Spleen (tissue), 7 donors: Measurements from ENCODE around the gene IL21R.

Experiments used
- POLR2AphosphoS5 ChIP-seq, 3 donors: sonication (generic); formaldehyde crosslinking; IDR thresholded peaks; one replicate each; pipeline ENCODE4 v1.5.1; 2017; ENCODE audit warnings: antibody characterized with exemption in 3 of 3
- TF ChIP-seq, protein P1 (sequence below), 11 experiments: fragments of 200-600 bp in 7 of 11; fragments of 450-650 bp in 4 of 11; sonication (generic) in 4 of 11; IDR thresholded peaks in 8 of 11; conservative IDR thresholded peaks in 3 of 11; 1 replicate in 7 of 11; 2 replicates in 4 of 11; pipeline versions ENCODE4 v1.4.0 to v1.8.0; 2016 to 2021; ENCODE audit warnings: antibody characterized with exemption in 11 of 11, inconsistent platforms in 4 of 11, mild to moderate bottlenecking in 1 of 11
- donor health status: DM: no; HTN: no; CAD: no; lungs with moderate emphysema.
- donor health status: DM: no; HTN: no; CAD: no.
- donor health status: DM: no; HTN: no; CAD: no.

DNA sequence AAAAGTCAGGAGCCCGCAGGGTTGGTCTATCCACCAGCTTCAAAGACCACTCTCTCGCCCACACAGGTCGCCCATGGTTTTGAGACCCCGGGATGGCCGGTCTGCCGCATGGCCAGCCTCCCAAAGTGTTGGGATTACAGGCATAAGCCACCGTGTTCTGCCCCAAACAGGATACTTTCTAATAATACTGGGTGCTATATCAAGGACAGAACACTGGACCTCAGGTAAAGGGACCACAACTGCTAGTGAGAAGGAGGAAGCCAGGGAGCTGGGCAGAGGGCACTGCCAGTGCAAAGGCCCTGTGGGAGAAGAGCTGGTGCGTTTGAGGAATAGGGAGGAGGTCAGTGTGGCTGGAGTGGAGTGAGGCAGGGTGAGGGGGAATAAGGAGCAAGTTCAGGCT lies 34.1 kb downstream of the IL21R start:
- no peak for TF ChIP-seq POLR2AphosphoS5 (IDR thresholded peaks at IDR 0.05)
- TF ChIP-seq, protein P1, sequence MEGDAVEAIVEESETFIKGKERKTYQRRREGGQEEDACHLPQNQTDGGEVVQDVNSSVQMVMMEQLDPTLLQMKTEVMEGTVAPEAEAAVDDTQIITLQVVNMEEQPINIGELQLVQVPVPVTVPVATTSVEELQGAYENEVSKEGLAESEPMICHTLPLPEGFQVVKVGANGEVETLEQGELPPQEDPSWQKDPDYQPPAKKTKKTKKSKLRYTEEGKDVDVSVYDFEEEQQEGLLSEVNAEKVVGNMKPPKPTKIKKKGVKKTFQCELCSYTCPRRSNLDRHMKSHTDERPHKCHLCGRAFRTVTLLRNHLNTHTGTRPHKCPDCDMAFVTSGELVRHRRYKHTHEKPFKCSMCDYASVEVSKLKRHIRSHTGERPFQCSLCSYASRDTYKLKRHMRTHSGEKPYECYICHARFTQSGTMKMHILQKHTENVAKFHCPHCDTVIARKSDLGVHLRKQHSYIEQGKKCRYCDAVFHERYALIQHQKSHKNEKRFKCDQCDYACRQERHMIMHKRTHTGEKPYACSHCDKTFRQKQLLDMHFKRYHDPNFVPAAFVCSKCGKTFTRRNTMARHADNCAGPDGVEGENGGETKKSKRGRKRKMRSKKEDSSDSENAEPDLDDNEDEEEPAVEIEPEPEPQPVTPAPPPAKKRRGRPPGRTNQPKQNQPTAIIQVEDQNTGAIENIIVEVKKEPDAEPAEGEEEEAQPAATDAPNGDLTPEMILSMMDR (IDR thresholded peaks at IDR 0.05 in 8 of 11, conservative IDR thresholded peaks at IDR 0.05 in 3 of 11): no peak
